ENCODE measurements around the gene HPGD. TPM values are rescaled to one million over a fixed set of nuclear protein-coding genes. Genes with fewer than 3 reads are reported as not detected.

HPGD gene
- total and polyA plus RNA-seq, 9 of the 15 experiments (the other 6 are each of a cell fraction or from before 2014, with no cell fraction given), result 2.3 to 8.6 (median 4.8) TPM

- no peak overlapping the region; the same call in 1 of the 2 replicates for H3K4me2 ChIP-seq (ENCODE audit: insufficient read depth, low read length)
- H2AFZ ChIP-seq (ENCODE audit: low read depth, low read length), result peak overlapping the region; percentile 94
- H3K9ac ChIP-seq (ENCODE audit: insufficient read depth in 1 of 2, low read depth in 2 of 2, low read length in 2 of 2), result no peak overlapping the region
- ChIA-PET POLR2A (no interaction called here), CTCF (ENCODE audit: low intra/inter-chr PET ratio) (no interaction called here)
- peaks cover 0 to 11% of the 10 kb centered on the region in 2 experiments; a peak in 4 of 5 replicates for H3K4me1 ChIP-seq (replicated peaks in 1 of 2; ENCODE audit: control insufficient read depth in 2 of 2, insufficient read depth in 2 of 2, low read length in 2 of 2)
- no peaks in the 10 kb centered on the region for H4K20me1 ChIP-seq (replicated peaks; ENCODE audit: control insufficient read depth, insufficient read depth, low read length)
- no peaks in the 10 kb centered on the region for H3K27me3 ChIP-seq (ENCODE audit: control insufficient read depth in 2 of 2, insufficient read depth in 2 of 2, low read length in 2 of 2)
- BruUV-seq (replicated peaks), result no TSS peak
- TF ChIP-seq ZFP91 (CRISPR knock-in tag; IDR thresholded peaks at IDR 0.05), result peak; percentile 69; the same call in 1 of the 2 replicates
- no peak for TF ChIP-seq LARP7 (IDR thresholded peaks at IDR 0.05)
- TF ChIP-seq ZNF384 (IDR thresholded peaks at IDR 0.05; ENCODE audit: low read depth, low read length), result peak; percentile 57
- no peak for TF ChIP-seq CC2D1A (IDR thresholded peaks at IDR 0.05)
- intact Hi-C loops (cut with micrococcal nuclease), result no loop called here
- DNase-seq (ENCODE audit: extremely low read depth in 1 of 4, low spot score in 3 of 4) (peak in 1 of 4 experiments; percentile 7), ATAC-seq (peak; percentile 52), FAIRE-seq (no peak)
- no peaks in the 10 kb centered on the region for H3K9me1 ChIP-seq (ENCODE audit: control insufficient read depth, insufficient read depth, low read length)
- H3K4me3 ChIP-seq, result no peak overlapping the region
- in situ Hi-C loops (cut with MboI), result no loop called here
- peak overlapping the region; percentile 54; the same call in 1 of the 3 replicates for H3K27ac ChIP-seq (ENCODE audit: extremely low read depth, low read depth, low read length)
- H3K36me3 ChIP-seq (ENCODE audit: control insufficient read depth, insufficient read depth, low read length), result no peaks in the 10 kb centered on the region
- no peaks in the 10 kb centered on the region; the same call in 1 of the 2 replicates for H3K9me3 ChIP-seq (replicated peaks; ENCODE audit: control insufficient read depth, insufficient read depth, low read depth, low read length)
- 20% methylated on average over 3 of the region's 3 CpGs for WGBS (ENCODE audit: insufficient coverage, low coverage, missing lambda C conversion rate)
- no peaks in the 10 kb centered on the region for H3K79me2 ChIP-seq (ENCODE audit: control insufficient read depth, insufficient read depth, low read length)
Observed at GRCh38 chr4:174537634-174538033, 15.3 kb upstream of the HPGD start.

GRCh38 chr4:174534461-174534860, 12.2 kb upstream of the HPGD start:
- POLR2A ChIA-PET, result no interaction called here
- in situ Hi-C loops (cut with MboI), result no loop called here
- WGBS (ENCODE audit: insufficient coverage, low coverage, missing lambda C conversion rate), result 71% methylated on average over 3 of the region's 3 CpGs
- Histone ChIP-seq H3K4me1 (replicated peaks in 1 of 2; ENCODE audit: control insufficient read depth in 2 of 2, insufficient read depth in 2 of 2, low read length in 2 of 2) (peaks cover 6 to 19% of the 10 kb centered on the region in 2 experiments; a peak in 4 of 5 replicates), H3K4me2 (ENCODE audit: insufficient read depth, low read length) (no peak overlapping the region), H3K9me3 (replicated peaks; ENCODE audit: control insufficient read depth, insufficient read depth, low read depth, low read length) (no peaks in the 10 kb centered on the region; the same call in 1 of the 2 replicates), H3K27me3 (ENCODE audit: control insufficient read depth in 2 of 2, insufficient read depth in 2 of 2, low read length in 2 of 2) (no peaks in the 10 kb centered on the region), H3K79me2 (ENCODE audit: control insufficient read depth, insufficient read depth, low read length) (no peaks in the 10 kb centered on the region), H2AFZ (ENCODE audit: low read depth, low read length) (no peak overlapping the region), H3K9ac (ENCODE audit: insufficient read depth in 1 of 2, low read depth in 2 of 2, low read length in 2 of 2) (no peak overlapping the region), H3K9me1 (ENCODE audit: control insufficient read depth, insufficient read depth, low read length) (no peaks in the 10 kb centered on the region), H3K36me3 (ENCODE audit: control insufficient read depth, insufficient read depth, low read length) (no peaks in the 10 kb centered on the region), H3K4me3 (no peak overlapping the region), H3K27ac (ENCODE audit: extremely low read depth, low read depth, low read length) (no peak overlapping the region), H4K20me1 (replicated peaks; ENCODE audit: control insufficient read depth, insufficient read depth, low read length) (no peaks in the 10 kb centered on the region)
- intact Hi-C loops (cut with micrococcal nuclease), result no loop called here
- no TSS peak for BruUV-seq (replicated peaks)
- CTCF ChIA-PET (ENCODE audit: low intra/inter-chr PET ratio), result no interaction called here
- ATAC-seq (no peak), FAIRE-seq (no peak), DNase-seq (ENCODE audit: extremely low read depth in 1 of 4, low spot score in 3 of 4) (no peak)
- TF ChIP-seq KDM5B (IDR thresholded peaks at IDR 0.05; ENCODE audit: insufficient replicate concordance, low read depth, low read length), result no peak
- no peak for TF ChIP-seq RNF2 (IDR thresholded peaks at IDR 0.05)
